GM18499 (cell line): ENCODE results near the gene ZNF618.

ENCODE experiments used
- ATAC-seq: cut with Tn5 transposase; IDR thresholded peaks from one replicate; pipeline ENCODE4 v1.9.1; 2021; ENCODE audit warnings: moderate number of reproducible peaks; ENCODE audit not compliant: insufficient read depth, unreplicated experiment

The ZNF618 gene

DNA sequence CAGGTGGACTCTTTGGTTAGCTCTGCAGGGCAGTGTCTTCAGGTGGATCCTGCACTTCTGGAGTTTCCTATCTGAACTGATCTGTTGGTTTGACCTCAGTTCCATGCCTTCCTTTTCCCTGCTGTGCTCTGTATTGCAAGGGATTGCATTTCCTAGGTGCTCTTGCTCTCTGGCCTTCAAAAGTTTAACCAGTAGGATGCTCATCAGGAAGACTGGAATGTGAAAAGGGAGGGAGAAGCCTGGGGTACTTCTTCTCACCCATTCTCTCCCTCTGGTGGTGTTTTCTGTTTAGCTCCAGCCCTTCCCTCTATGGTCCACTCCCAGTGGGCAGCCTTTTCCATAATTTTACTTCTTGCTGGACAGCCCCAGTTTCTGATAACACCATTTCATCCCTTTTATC, 78.5 kb downstream of the ZNF618 start:
- ATAC-seq, result no peak

DNA sequence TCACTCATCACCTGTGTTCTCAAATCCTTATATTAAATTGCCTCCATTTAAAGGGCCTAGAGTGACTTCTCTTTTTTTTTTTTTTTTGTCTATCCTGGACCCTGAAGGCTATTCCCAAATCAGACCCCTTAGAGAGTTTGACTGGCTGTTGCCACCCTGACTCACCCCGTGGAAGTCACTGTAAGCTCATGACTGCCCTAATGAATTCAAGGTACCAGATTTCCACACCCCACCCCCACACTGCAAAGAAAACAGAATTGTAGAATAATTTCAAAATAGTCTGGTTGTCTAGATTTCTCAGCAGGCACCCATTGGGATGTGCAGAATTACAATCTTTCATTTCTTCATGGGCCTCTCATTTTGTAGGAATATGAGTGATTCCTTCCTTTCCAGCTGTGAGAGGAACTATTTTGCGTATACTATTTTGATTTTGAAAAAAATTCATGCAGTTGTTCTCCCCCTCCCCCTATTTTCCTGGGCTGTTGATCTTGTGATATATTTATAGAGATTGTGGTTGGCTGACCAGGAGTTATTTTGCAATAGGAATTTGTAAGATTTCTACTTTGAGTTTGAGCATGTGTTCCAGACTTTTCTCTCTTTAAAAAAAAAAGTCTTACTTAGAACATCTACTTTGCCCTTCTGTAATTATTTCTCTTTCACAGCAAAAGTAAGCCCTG, 79.1 kb downstream of the ZNF618 start:
- ATAC-seq, result no peak

DNA sequence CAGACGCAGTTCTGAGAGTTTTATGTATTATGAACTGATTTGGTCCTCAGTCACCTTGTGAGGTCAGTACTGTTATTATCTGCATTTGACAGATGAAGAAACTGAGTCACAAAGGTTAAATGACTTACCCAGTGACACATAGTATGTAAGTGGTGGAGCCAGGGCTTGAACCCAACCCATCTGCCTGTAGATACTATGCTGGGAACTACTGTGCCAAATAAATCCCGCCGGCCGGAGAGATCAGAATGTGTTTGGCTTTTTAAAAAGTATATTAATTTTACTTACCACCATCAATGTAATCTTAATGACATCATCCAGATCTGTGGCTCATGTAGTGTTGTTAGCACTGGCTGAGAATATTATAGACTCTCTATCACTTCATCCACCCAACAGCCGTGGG, 80.8 kb downstream of the ZNF618 start:
- no peak for ATAC-seq

GRCh38 chr9:113957351-113957750, 81.2 kb downstream of the ZNF618 start:
- no peak for ATAC-seq

DNA sequence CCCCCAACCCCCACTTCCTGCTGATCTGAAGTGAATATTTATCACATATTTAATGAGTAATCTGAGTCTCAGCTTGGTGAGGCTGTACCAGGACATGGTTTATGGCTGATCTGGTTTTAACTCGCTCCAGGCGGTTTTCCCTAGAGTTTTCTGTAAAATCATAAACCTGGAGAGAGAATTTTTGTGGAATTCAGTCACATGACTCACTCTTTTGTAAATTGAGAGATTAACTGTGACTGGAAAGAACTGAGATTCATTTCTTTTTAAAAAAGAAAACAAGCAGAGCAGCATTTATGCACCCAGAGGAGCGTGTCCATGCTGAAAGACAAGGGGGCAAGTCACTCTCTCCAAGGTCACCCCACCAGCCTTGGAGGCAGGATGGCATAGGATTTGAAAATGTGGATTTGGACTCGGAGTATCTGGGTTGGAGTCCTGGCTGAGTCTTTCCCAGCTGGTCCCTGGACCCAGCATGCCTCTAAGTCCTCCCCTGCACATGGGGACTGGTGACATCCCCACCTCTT, 81.8 kb downstream of the ZNF618 start:
- no peak for ATAC-seq

DNA sequence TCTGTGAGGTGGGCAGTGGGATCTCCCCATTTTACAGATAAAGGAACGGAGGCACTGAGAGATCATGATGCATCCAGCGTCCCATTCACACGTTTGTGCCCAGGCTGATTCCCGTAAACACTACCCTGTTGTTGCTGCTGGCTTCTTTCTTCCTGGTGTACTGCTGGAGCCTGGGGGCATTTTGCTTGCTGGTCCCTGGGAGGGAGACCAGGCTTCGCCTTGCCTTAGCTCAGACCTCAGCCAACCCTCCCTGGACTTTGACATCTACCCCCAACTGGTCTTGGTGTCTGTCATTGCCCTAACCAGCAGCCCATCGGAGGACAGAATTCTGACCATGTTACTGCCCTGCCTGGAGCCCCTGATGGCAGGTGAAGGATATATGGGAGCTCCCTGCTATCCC, 82.4 kb downstream of the ZNF618 start:
- ATAC-seq, result no peak

DNA sequence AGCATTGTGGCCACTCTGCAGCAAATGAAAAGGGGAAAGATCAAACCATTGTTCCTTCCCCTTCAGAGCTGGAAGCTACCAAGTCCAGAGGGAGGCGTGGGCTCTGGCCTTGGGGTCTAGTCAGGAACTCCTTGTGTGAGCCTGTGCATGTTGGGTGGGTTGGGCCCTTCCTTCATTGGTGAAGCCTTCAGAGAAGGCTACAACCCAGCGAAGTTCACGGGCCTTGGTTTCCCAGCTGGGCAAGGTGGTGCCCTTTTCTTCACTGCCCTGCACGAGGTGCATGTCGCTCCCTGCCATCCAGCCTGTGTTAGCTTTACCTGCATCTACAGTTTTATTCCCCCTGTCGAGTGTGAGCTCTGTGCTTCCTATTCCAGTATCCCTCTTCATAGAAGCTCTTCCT, 84.7 kb downstream of the ZNF618 start:
- ATAC-seq, result no peak

GRCh38 chr9:113962396-113962795, 86.3 kb downstream of the ZNF618 start:
- no peak for ATAC-seq

DNA sequence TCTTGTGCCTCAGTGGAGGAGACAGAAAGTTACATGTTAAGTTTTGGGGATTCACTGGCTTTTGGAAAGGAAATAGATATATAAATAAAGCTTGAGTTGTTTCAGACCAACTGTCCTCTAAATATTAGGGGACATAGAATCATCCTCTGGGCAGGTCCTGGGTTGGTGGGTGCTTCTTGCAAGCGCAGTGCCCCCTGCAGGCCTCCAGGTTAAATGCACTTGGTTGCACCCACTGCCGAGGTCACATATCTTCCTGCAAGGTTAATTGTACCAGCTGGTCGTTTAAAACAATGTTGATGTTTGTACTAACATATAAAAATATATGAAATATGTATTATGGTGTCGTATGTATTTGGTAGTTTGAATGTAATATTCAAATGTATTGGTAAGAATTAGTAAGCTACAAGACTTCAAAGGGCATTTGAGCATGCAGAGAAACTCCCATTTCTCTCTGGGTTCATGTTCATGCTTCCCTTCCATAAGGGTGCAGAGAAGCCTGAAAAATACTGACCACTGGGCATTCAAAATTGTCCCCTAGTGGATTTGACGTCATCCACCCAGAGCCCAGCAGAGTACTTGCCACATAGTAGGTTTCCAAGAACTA, 87.0 kb downstream of the ZNF618 start:
- ATAC-seq, result no peak

DNA sequence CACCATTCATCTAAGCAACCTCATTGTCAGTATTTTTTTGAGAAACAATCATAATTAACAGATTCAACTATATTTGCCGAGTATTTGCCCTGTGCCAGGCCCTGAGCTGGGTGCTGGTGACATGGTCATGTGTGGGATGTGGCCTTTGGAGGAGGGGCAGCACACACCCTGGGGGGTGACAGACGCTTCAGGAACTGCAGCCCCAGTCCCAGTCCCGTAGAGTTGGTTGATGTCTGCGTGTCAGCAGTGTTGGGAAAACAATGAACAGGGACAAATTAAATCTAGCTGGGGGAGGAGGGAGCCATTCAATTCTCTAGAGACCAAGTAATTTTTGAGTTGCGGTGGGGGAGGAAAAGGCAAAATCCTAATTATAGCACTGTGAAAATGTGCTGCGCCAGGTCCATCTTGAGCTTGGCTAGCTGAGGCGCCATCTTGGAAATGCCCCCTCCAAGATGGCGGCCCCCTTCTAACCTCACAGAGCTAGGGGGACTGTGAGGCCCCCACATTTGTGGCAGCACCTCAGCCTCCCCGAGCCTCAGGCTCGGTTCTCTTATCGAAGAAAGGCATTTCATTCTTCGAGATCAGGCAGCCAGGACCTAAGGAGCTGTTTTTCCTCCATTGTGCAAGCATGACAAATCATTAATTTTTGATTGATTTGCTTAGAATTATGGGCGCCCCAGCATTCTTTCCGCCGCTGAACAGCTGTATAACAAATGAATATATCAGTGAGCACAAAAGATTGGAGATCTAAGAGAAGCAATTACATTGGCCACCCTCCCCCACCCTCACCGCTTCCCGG, 87.8 kb downstream of the ZNF618 start:
- ATAC-seq, result no peak

- no peak for ATAC-seq
Measured at GRCh38 chr9:113964495-113965170, 88.5 kb downstream of the ZNF618 start.

DNA sequence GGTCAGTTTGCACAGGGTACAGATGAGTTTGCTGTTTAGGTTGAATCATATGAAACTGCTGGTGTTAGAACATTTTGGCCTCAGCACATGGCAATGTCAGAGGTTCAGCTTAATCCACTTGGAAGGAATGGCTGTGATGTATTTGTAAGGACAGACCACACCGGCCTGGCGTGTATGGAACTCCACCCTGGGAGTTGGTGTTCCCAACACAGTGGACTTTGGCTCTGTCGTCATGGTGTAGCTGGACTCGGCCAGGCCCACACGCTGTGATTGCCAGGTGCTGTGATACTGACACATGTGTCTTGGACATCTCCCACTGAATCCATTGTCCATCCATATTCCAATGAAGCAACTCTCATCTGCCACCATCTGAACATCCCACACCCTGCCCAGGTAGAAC, 90.3 kb downstream of the ZNF618 start:
- no peak for ATAC-seq

GRCh38 chr9:113967380-113967779, 91.3 kb downstream of the ZNF618 start:
- no peak for ATAC-seq

- no peak for ATAC-seq
Measured at GRCh38 chr9:113969343-113969742, 93.2 kb downstream of the ZNF618 start.

DNA sequence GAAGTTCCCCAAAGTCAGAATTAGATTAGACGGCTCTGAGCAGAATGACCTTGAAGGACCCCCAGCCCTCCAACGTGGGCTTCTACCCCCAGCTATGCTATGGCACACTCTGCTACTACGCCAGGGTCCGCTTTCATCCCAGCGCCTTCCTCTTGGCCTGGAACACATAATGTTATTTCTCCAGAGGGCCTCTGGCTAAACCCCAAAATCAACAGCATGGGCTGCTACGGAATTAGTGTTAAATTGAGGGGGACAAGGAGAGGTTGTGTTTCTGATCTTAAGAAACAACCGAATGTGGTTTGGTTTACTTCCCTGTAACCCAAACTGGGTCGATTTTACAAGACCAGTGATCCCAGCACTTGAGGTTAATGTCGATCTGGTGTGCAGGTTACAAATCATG, 97.1 kb downstream of the ZNF618 start:
- no peak for ATAC-seq

GRCh38 chr9:113973963-113974413, 97.9 kb downstream of the ZNF618 start:
- ATAC-seq, result no peak

- no peak for ATAC-seq
Measured at GRCh38 chr9:113976915-113977314, 100.8 kb downstream of the ZNF618 start.

GRCh38 chr9:113978725-113979342, 102.7 kb downstream of the ZNF618 start:
- ATAC-seq, result no peak

DNA sequence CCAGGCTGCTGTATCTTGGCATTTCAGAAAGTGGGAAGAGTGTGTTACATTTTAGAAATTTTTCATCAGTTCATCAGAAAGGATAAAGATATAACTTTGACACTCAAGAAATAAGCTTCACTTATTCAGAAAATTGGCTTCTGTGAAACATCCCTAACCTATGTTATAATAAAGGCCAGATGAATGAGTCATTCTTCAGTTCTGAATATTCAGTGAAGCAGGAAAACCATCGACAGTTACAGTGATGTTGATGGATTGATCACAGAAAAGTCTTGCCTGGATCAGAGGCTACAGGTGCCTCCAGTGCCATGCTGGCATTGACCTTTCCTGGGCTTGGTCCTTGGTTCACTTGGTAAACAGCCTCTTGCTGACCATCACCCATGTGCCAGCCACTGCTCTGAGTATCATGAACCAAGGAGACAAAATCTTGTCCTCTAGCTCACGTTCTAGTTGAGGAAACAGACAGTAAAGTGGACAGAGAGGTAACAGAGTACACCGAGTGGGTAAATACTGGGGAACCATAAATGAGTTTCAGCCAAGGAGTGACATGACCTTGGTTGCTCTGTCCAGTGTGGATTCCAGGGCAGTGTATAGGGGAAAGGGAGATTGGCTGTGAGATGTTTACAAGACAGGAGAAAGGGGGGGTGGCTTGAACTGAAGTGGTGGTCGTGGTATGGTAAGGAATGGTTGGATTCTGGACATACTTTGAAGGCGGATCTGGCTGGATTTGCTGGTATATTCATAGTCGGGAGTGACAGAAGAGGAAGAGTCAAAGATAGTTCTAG, 103.4 kb downstream of the ZNF618 start:
- no peak for ATAC-seq
